ENCODE results near the gene PTGES3. TPM values are rescaled to one million over a fixed set of nuclear protein-coding genes. Genes with fewer than 3 reads are reported as not detected.
A peak's percentile ranks its signal among the peaks of the same experiment; 100 is the strongest.

The PTGES3 gene
- total and polyA plus RNA-seq, 10 of the 15 experiments (the other 5 are each of a cell fraction or from before 2014, with no cell fraction given), result 117 to 520 (median 175) TPM

- TF ChIP-seq CUX1 (IDR thresholded peaks at IDR 0.05; ENCODE audit: insufficient replicate concordance, low read depth, low read length), result no peak
- peak; percentile 68 for TF ChIP-seq NBN (IDR thresholded peaks at IDR 0.05)
- no peak; the same call in 1 of the 2 replicates for TF ChIP-seq MTA2 (IDR thresholded peaks at IDR 0.05; ENCODE audit: low read depth)
- no peak for TF ChIP-seq ETV6 (conservative IDR thresholded peaks at IDR 0.05 in 1 of 2, IDR thresholded peaks at IDR 0.05 in 1 of 2; ENCODE audit: borderline replicate concordance in 1 of 2, low read depth in 1 of 2)
- TF ChIP-seq MLLT1 (IDR thresholded peaks at IDR 0.05), result peak; percentile 76
- peak; percentile 90 for TF ChIP-seq RUNX3 (IDR thresholded peaks at IDR 0.05; ENCODE audit: low read length)
- no peak for TF ChIP-seq BRCA1 (IDR thresholded peaks at IDR 0.05; ENCODE audit: low read depth, low read length)
- TF ChIP-seq IRF5 (IDR thresholded peaks at IDR 0.05; ENCODE audit: borderline replicate concordance), result 0 out of 2 replicates have a peak, but pooled peaks have one; percentile 13
- no peak for TF ChIP-seq CHD4 (IDR thresholded peaks at IDR 0.05)
- no peak for TF ChIP-seq RELA (IDR thresholded peaks at IDR 0.05; ENCODE audit: borderline replicate concordance, partially characterized antibody)
- TF ChIP-seq ZZZ3 (IDR thresholded peaks at IDR 0.05; ENCODE audit: control insufficient read depth, insufficient read length, low read depth), result no peak
- peak; percentile 100 for TF ChIP-seq POLR2A (IDR thresholded peaks at IDR 0.05; ENCODE audit: low read depth, low read length)
- TF ChIP-seq ZNF592 (IDR thresholded peaks at IDR 0.05), result no peak
- no peak for TF ChIP-seq SREBF1 (IDR thresholded peaks at IDR 0.05; ENCODE audit: low read length)
- peak; percentile 97 for TF ChIP-seq KLF5 (IDR thresholded peaks at IDR 0.05; ENCODE audit: partially characterized antibody)
- TF ChIP-seq MEF2A (IDR thresholded peaks at IDR 0.05; ENCODE audit: insufficient read depth, low read depth, low read length), result no peak
- peak; percentile 98 for TF ChIP-seq CHD2 (IDR thresholded peaks at IDR 0.05; ENCODE audit: borderline replicate concordance, low read depth, low read length)
Measured at GRCh38 chr12:56645717-56646446, 42.2 kb downstream of the PTGES3 start, which contains the start of gene ATP5F1B (continued).
